B cell (primary cell): ENCODE measurements around the gene PRXL2A. TPM values are rescaled to one million over a fixed set of nuclear protein-coding genes. Genes with fewer than 3 reads are reported as not detected.
A peak's percentile ranks its signal among the peaks of the same experiment; 100 is the strongest.

Source experiments
- ATAC-seq: fragments of 200-7000 bp; cut with Tn5 transposase; one replicate; pipeline ENCODE4 v1.10.0; 2021; ENCODE audit warnings: low read depth, mild to moderate bottlenecking, moderate number of reproducible peaks, moderate library complexity
- CTCF ChIA-PET: fragments of 350-600 bp; sonication (Branson Sonifier 250); formaldehyde crosslinking; loops from one replicate; lab custom pipeline; 2021; ENCODE audit warnings: antibody characterized with exemption, inconsistent platforms; lab: Charles Lee
- POLR2A ChIA-PET: fragments of 350-600 bp; sonication (Branson Sonifier 250); formaldehyde crosslinking; loops from one replicate; lab custom pipeline; 2021; ENCODE audit warnings: antibody characterized with exemption; lab: Charles Lee
- DNase-seq: peaks from one replicate; pipeline ENCODE4 v3.0.0; 2013
- H2AFZ ChIP-seq: 2 replicates; pipeline ENCODE4 v1.6.1; 2012; ENCODE audit warnings: mild to moderate bottlenecking, low read depth, low read length; ENCODE audit not compliant: insufficient read depth, poor library complexity, severe bottlenecking
- H3K27ac ChIP-seq, 2 donors: 1 replicate in 1 of 2; 2 replicates in 1 of 2; pipeline ENCODE4 v1.5.1; 2012 to 2013; ENCODE audit warnings: low read length in 2 of 2, mild to moderate bottlenecking in 2 of 2, moderate library complexity in 1 of 2
- H3K27me3 ChIP-seq, 4 experiments: fragments of 200-600 bp in 1 of 4; sonication (generic) in 1 of 4; replicated peaks in 1 of 4; 1 replicate in 2 of 4; 2 replicates in 2 of 4; pipeline versions ENCODE4 v1.6.1 to v1.7.0; 2013 to 2016; ENCODE audit warnings: low read length in 3 of 4, mild to moderate bottlenecking in 2 of 4, mixed read lengths in 1 of 4, moderate library complexity in 1 of 4; ENCODE audit not compliant: insufficient read depth in 4 of 4, control insufficient read depth in 3 of 4; ENCODE audit errors: control extremely low read depth in 1 of 4
- H3K36me3 ChIP-seq, 2 experiments: replicated peaks in 1 of 2; 1 replicate in 1 of 2; 2 replicates in 1 of 2; pipeline versions ENCODE4 v1.6.1 to v1.7.1; 2013; ENCODE audit warnings: low read length in 1 of 2; ENCODE audit not compliant: insufficient read depth in 2 of 2, control insufficient read depth in 1 of 2; ENCODE audit errors: control extremely low read depth in 1 of 2, extremely low read depth in 1 of 2
- H3K4me1 ChIP-seq, 2 donors: fragments of 200-600 bp in 1 of 2; sonication (generic) in 1 of 2; 1 replicate in 1 of 2; 2 replicates in 1 of 2; pipeline versions ENCODE4 v1.5.1 to v1.6.1; 2013 to 2017; ENCODE audit warnings: low read length in 2 of 2; ENCODE audit not compliant: control insufficient read depth in 2 of 2, insufficient read depth in 2 of 2
- H3K4me2 ChIP-seq: replicated peaks from 2 replicates; pipeline ENCODE3; 2012; ENCODE audit warnings: mild to moderate bottlenecking, low read depth, low read length; ENCODE audit not compliant: poor library complexity, severe bottlenecking
- H3K4me3 ChIP-seq, 5 experiments: fragments of 200-600 bp in 1 of 5; sonication (generic) in 1 of 5; 1 replicate in 3 of 5; 2 replicates in 2 of 5; pipeline versions ENCODE4 v1.5.1 to v1.7.0; 2011 to 2016; ENCODE audit warnings: low read length in 4 of 5, mild to moderate bottlenecking in 4 of 5, low read depth in 2 of 5, control low read depth in 1 of 5, moderate library complexity in 1 of 5; ENCODE audit not compliant: insufficient read depth in 1 of 5; ENCODE audit errors: control extremely low read depth in 1 of 5, extremely low read depth in 1 of 5
- H3K79me2 ChIP-seq: fragments of 200-600 bp; sonication (generic); one replicate; pipeline ENCODE4 v1.6.0; 2016; ENCODE audit warnings: low read length; ENCODE audit not compliant: control insufficient read depth, insufficient read depth
- H3K9ac ChIP-seq: fragments of 200-600 bp; sonication (generic); 2 replicates; pipeline ENCODE4 v1.6.1; 2017; ENCODE audit warnings: mild to moderate bottlenecking, low read length, moderate library complexity
- H3K9me3 ChIP-seq, 3 donors: one replicate each; pipeline versions ENCODE4 v1.6.1 to v1.7.1; 2013; ENCODE audit warnings: low read length in 2 of 3; ENCODE audit not compliant: control insufficient read depth in 2 of 3, insufficient read depth in 1 of 3; ENCODE audit errors: control extremely low read depth in 1 of 3
- H4K20me1 ChIP-seq: 2 replicates; pipeline ENCODE4 v1.6.0; 2012; ENCODE audit warnings: mild to moderate bottlenecking, low read length; ENCODE audit not compliant: insufficient read depth, control insufficient read depth, poor library complexity, severe bottlenecking
- H3K27ac Mint-ChIP-seq: one replicate; pipeline ENCODE4 v1.8.0; 2021; ENCODE audit warnings: mixed read lengths
- H3K27me3 Mint-ChIP-seq: one replicate; pipeline ENCODE4 v1.8.0; 2021; ENCODE audit warnings: mixed read lengths
- H3K4me1 Mint-ChIP-seq: one replicate; pipeline ENCODE4 v1.8.0; 2021; ENCODE audit warnings: mixed read lengths
- H3K4me3 Mint-ChIP-seq: one replicate; pipeline ENCODE4 v1.8.0; 2021; ENCODE audit warnings: mixed read lengths
- H3K9me3 Mint-ChIP-seq: one replicate; pipeline ENCODE4 v1.8.0; 2022; ENCODE audit warnings: mixed read lengths; ENCODE audit not compliant: insufficient read depth
- EZH2 ChIP-seq: IDR thresholded peaks from 2 replicates; pipeline ENCODE4 v1.6.1; 2012; ENCODE audit warnings: borderline replicate concordance, low read depth, mild to moderate bottlenecking, moderate library complexity, low read length; ENCODE audit not compliant: insufficient read depth, poor library complexity, severe bottlenecking
- WGBS: methylation state at CpG from one replicate; pipeline ENCODE4 v1.1.5; 2013; ENCODE audit warnings: missing lambda C conversion rate; ENCODE audit not compliant: insufficient coverage; 5-methylcytosine and 5-hydroxymethylcytosine counted together
- intact Hi-C: fragments of 100-400 bp; cut with micrococcal nuclease; formaldehyde crosslinking; loops from one replicate; pipeline ENCODE4 v1.10.0; 2022
- polyA plus RNA-seq: library from polyadenylated mRNA; depleted of rRNA; stranded (reverse); fragments of >200 nt; gene quantifications from 2 replicates; pipeline ENCODE4 v1.2.3, GENCODE V29; 2012
- total RNA-seq, 2 donors: library from RNA; stranded (reverse); fragments of 120-200 nt in 1 of 2; gene quantifications; 1 replicate in 1 of 2; 2 replicates in 1 of 2; pipeline versions ENCODE4 v1.2.3 to v1.2.4, GENCODE V29; 2013 to 2022
- TF ChIP-seq, protein P1 (sequence below): fragments of 200-600 bp; IDR thresholded peaks from one replicate; pipeline ENCODE4 v1.8.0; 2022; ENCODE audit warnings: antibody characterized with exemption, mild to moderate bottlenecking

The PRXL2A gene
- total and polyA plus RNA-seq, 2 donors (not counting 1 experiment from before 2014, with no cell fraction given) = 2.8 to 9.4 TPM

DNA sequence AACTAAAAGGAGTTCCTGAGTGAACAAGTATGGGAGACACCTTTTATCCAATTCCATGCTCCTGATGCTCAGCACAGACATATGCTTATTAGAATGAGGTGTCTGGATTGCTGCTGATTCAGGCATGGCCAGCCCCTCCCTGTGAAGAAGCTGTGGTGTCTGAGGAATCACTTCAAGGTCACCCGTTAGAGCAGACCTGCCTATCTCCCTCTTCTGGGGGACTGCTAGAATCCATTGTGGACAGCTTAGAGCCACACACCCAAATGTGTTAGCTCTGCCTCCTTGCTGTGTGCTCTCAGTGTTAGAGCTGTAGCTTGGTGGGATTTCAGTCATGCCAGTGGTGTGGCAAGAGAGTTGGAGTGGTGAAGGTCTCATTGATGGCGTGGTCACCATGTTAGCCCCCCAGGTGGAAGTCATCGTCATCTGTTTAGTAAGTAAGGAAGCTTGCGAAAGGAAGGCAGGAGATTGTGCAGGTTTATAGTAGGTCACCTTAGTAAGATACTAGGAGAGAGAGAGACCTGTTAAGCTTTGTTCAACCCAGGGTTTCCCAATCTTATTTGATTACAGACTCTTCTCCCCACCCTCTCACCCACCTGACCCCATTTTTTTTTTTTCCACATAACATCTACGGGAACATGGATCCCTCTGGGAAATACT, 12.8 kb downstream of the PRXL2A start:
- Mint-ChIP-seq H3K27me3 (no peaks in the 10 kb centered on the region), H3K27ac (no peak overlapping the region), H3K9me3 (no peaks in the 10 kb centered on the region), H3K4me3 (peak overlapping the region; percentile 15), H3K4me1 (peaks cover 30% of the 10 kb centered on the region)
- ATAC-seq = no peak
- 80% methylated on average over 2 of the region's 5 CpGs for WGBS
- DNase-seq = no peak
- Histone ChIP-seq H3K36me3 (no peaks in the 10 kb centered on the region), H3K4me1 (peaks cover 24 to 31% of the 10 kb centered on the region in 2 donors), H3K79me2 (peaks cover 3% of the 10 kb centered on the region), H2AFZ (peak overlapping the region; percentile 6), H3K9me3 (no peaks in the 10 kb centered on the region), H3K4me3 (peak overlapping the region in 1 of 5 experiments; percentile 29), H3K27me3 (no peaks in the 10 kb centered on the region), H3K9ac (peak overlapping the region; percentile 28), H4K20me1 (no peaks in the 10 kb centered on the region), H3K27ac (no peak overlapping the region), H3K4me2 (peak overlapping the region; percentile 62)
- TF ChIP-seq EZH2 = no peak
- TF ChIP-seq, protein P1, sequence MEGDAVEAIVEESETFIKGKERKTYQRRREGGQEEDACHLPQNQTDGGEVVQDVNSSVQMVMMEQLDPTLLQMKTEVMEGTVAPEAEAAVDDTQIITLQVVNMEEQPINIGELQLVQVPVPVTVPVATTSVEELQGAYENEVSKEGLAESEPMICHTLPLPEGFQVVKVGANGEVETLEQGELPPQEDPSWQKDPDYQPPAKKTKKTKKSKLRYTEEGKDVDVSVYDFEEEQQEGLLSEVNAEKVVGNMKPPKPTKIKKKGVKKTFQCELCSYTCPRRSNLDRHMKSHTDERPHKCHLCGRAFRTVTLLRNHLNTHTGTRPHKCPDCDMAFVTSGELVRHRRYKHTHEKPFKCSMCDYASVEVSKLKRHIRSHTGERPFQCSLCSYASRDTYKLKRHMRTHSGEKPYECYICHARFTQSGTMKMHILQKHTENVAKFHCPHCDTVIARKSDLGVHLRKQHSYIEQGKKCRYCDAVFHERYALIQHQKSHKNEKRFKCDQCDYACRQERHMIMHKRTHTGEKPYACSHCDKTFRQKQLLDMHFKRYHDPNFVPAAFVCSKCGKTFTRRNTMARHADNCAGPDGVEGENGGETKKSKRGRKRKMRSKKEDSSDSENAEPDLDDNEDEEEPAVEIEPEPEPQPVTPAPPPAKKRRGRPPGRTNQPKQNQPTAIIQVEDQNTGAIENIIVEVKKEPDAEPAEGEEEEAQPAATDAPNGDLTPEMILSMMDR = no peak
- ChIA-PET CTCF (interaction anchor here (0.7 to 5.6 kb wide), 7 partner anchors 10 to 84 kb away, joined by 3 to 46 read pairs (median 5); partner anchors contain the start of gene PRXL2A), POLR2A (interaction anchor here (0.7 to 1.8 kb wide), 4 partner anchors 9 to 975 kb away, joined by 3 to 6 read pairs (median 4); partner anchors contain the start of gene PRXL2A)
- intact Hi-C loops = no loop called here
